MM.1S (cell line): ENCODE data around the gene CXCL11.

Experiments
- DNase-seq: peaks from one replicate; pipeline ENCODE4 v3.0.0-alpha.2; 2015
- H2AFZ ChIP-seq: fragments of 300-600 bp; sonication (generic); 2 replicates; pipeline ENCODE4 v1.6.0; 2016; ENCODE audit warnings: antibody characterized with exemption, low read length
- H3F3A ChIP-seq: fragments of 300-600 bp; sonication (generic); 2 replicates; pipeline ENCODE4 v1.6.1; 2016; ENCODE audit warnings: mild to moderate bottlenecking, antibody characterized with exemption, low read length, moderate library complexity, mixed read lengths; ENCODE audit not compliant: insufficient read depth
- H3K27ac ChIP-seq: fragments of 300-600 bp; sonication (generic); 2 replicates; pipeline ENCODE4 v1.5.1; 2016; ENCODE audit warnings: mild to moderate bottlenecking, low read length
- H3K27me3 ChIP-seq: fragments of 300-600 bp; sonication (generic); replicated peaks from 2 replicates; pipeline ENCODE4 v1.6.0; 2016; ENCODE audit warnings: low read length; ENCODE audit not compliant: insufficient read depth
- H3K36me3 ChIP-seq: fragments of 300-600 bp; sonication (generic); replicated peaks from 2 replicates; pipeline ENCODE4 v1.6.1; 2016; ENCODE audit warnings: mild to moderate bottlenecking, low read length, mixed read lengths; ENCODE audit not compliant: insufficient read depth
- H3K4me1 ChIP-seq: fragments of 300-600 bp; sonication (generic); 2 replicates; pipeline ENCODE4 v1.6.1; 2016; ENCODE audit warnings: low read length, mixed read lengths
- H3K4me2 ChIP-seq: fragments of 300-600 bp; sonication (generic); 2 replicates; pipeline ENCODE4 v1.6.0; 2016; ENCODE audit warnings: low read depth, low read length
- H3K4me3 ChIP-seq: fragments of 300-600 bp; sonication (generic); 2 replicates; pipeline ENCODE4 v1.5.1; 2016; ENCODE audit warnings: low read length, mixed read lengths
- H3K79me2 ChIP-seq: fragments of 300-600 bp; sonication (generic); 2 replicates; pipeline ENCODE4 v1.6.1; 2016; ENCODE audit warnings: mixed run types, low read length, mixed read lengths
- H3K9ac ChIP-seq: fragments of 300-600 bp; sonication (generic); 2 replicates; pipeline ENCODE4 v1.6.1; 2016; ENCODE audit warnings: low read length, mixed read lengths
- H3K9me2 ChIP-seq: fragments of 300-600 bp; sonication (generic); replicated peaks from 2 replicates; pipeline ENCODE4 v1.6.1; 2016; ENCODE audit warnings: mild to moderate bottlenecking, low read length, mixed read lengths; ENCODE audit not compliant: insufficient read depth
- H3K9me3 ChIP-seq: fragments of 300-600 bp; sonication (generic); replicated peaks from 2 replicates; pipeline ENCODE4 v1.6.1; 2016; ENCODE audit warnings: mild to moderate bottlenecking, low read length, mixed read lengths; ENCODE audit not compliant: insufficient read depth
- H4K20me1 ChIP-seq: fragments of 300-600 bp; sonication (generic); 2 replicates; pipeline ENCODE4 v1.6.1; 2016; ENCODE audit warnings: mild to moderate bottlenecking, low read length, moderate library complexity, mixed read lengths; ENCODE audit not compliant: insufficient read depth
- EZH2 ChIP-seq: fragments of 300-600 bp; sonication (generic); optimal IDR thresholded peaks from 2 replicates; pipeline ENCODE3; 2017; ENCODE audit warnings: low read depth, mild to moderate bottlenecking, antibody characterized with exemption, low read length, mixed read lengths
- EZH2phosphoT487 ChIP-seq: fragments of 300-600 bp; sonication (generic); IDR thresholded peaks from 2 replicates; pipeline ENCODE4 v1.6.1; 2018; ENCODE audit warnings: antibody characterized with exemption, low read length
- TF ChIP-seq, protein P1 (sequence below): fragments of 300-600 bp; sonication (generic); IDR thresholded peaks from 2 replicates; pipeline ENCODE4 v1.5.1; 2016; ENCODE audit warnings: antibody characterized with exemption, low read length, mixed read lengths

Gene CXCL11

DNA sequence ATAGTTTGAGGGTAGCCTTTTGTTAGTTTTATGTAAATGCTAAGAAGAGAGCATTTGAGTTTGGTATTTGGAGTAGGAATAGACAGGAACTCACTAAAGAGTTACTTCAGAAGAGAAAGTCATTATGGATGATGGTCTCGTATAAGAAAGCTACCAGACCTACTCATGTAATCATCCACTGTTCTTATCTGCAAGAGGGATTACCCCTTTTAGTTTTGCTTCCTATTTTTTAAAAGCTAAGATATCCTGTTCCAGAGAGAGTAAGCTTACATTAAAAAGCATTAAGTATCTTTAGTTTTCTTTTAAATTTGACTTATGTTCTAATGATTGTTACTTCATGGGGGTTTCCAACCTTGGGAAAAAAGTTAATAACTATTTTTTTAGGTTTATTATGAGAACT is 26.1 kb upstream of the CXCL11 start:
- DNase-seq, result no peak
- H3K9me2 ChIP-seq, result no peaks in the 10 kb centered on the region
- TF ChIP-seq, protein P1, sequence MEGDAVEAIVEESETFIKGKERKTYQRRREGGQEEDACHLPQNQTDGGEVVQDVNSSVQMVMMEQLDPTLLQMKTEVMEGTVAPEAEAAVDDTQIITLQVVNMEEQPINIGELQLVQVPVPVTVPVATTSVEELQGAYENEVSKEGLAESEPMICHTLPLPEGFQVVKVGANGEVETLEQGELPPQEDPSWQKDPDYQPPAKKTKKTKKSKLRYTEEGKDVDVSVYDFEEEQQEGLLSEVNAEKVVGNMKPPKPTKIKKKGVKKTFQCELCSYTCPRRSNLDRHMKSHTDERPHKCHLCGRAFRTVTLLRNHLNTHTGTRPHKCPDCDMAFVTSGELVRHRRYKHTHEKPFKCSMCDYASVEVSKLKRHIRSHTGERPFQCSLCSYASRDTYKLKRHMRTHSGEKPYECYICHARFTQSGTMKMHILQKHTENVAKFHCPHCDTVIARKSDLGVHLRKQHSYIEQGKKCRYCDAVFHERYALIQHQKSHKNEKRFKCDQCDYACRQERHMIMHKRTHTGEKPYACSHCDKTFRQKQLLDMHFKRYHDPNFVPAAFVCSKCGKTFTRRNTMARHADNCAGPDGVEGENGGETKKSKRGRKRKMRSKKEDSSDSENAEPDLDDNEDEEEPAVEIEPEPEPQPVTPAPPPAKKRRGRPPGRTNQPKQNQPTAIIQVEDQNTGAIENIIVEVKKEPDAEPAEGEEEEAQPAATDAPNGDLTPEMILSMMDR, result no peak
- no peak for TF ChIP-seq EZH2phosphoT487
- no peak for TF ChIP-seq EZH2

DNA sequence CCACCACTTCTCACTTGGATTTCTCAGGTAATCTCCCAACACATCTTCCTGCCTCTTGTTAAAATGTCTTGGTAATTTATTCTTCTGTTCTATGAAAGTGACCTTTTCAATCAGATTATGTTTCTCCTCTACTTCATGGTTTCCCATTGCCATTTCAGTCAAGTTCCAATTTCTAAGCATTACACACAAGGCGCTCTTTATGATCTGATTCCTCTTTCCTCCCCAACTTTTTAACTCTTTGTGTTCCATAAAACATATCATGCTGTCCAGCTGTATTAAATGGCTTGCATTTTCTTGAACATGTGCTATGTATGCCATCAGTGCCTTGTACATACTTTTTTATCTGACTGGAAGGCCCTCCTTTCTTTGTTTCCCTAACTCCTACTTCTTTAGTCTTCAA is 25.6 kb upstream of the CXCL11 start:
- Histone ChIP-seq H3K27me3 (no peaks in the 10 kb centered on the region), H4K20me1 (no peaks in the 10 kb centered on the region), H3K36me3 (no peaks in the 10 kb centered on the region), H3K9ac (no peak overlapping the region), H3K4me1 (no peaks in the 10 kb centered on the region), H3K27ac (no peak overlapping the region), H3K79me2 (no peaks in the 10 kb centered on the region), H3K4me3 (no peak overlapping the region), H3K4me2 (no peak overlapping the region), H2AFZ (no peak overlapping the region), H3K9me2 (no peaks in the 10 kb centered on the region), H3K9me3 (no peaks in the 10 kb centered on the region), H3F3A (no peaks in the 10 kb centered on the region)
- no peak for DNase-seq
- TF ChIP-seq EZH2, result no peak
- TF ChIP-seq, protein P1, result no peak
- TF ChIP-seq EZH2phosphoT487, result no peak

More for the DNA sequence above, 26.1 kb upstream of the CXCL11 start:
- no peaks in the 10 kb centered on the region for H3F3A ChIP-seq
- H3K4me3 ChIP-seq, result no peak overlapping the region
- no peak overlapping the region for H3K27ac ChIP-seq
- no peaks in the 10 kb centered on the region for H3K79me2 ChIP-seq
- no peak overlapping the region for H3K4me2 ChIP-seq
- no peak overlapping the region for H2AFZ ChIP-seq
- no peaks in the 10 kb centered on the region for H3K36me3 ChIP-seq
- no peaks in the 10 kb centered on the region for H4K20me1 ChIP-seq
- H3K4me1 ChIP-seq, result no peaks in the 10 kb centered on the region
- H3K27me3 ChIP-seq, result no peaks in the 10 kb centered on the region
- no peak overlapping the region for H3K9ac ChIP-seq
- H3K9me3 ChIP-seq, result no peaks in the 10 kb centered on the region

GRCh38 chr4:76060506-76060905 is 24.6 kb upstream of the CXCL11 start:
- TF ChIP-seq EZH2, result no peak
- TF ChIP-seq, protein P1, result no peak
- no peak for TF ChIP-seq EZH2phosphoT487
- peaks cover 6% of the 10 kb centered on the region; the same call in 1 of the 2 replicates for H3F3A ChIP-seq
- no peaks in the 10 kb centered on the region for H3K79me2 ChIP-seq
- no peak overlapping the region for H3K9ac ChIP-seq
- H3K4me1 ChIP-seq, result peaks cover 5% of the 10 kb centered on the region
- no peak overlapping the region for H2AFZ ChIP-seq
- no peak overlapping the region for H3K27ac ChIP-seq
- H3K9me2 ChIP-seq, result no peaks in the 10 kb centered on the region
- no peak overlapping the region for H3K4me2 ChIP-seq
- no peaks in the 10 kb centered on the region for H4K20me1 ChIP-seq
- no peaks in the 10 kb centered on the region for H3K36me3 ChIP-seq
- no peak overlapping the region for H3K4me3 ChIP-seq
- no peak for DNase-seq
- H3K27me3 ChIP-seq, result no peaks in the 10 kb centered on the region
- no peaks in the 10 kb centered on the region for H3K9me3 ChIP-seq
